T-cell (primary cell): ENCODE data around the gene CRAMP1. TPM values are rescaled to one million over a fixed set of nuclear protein-coding genes. Genes with fewer than 3 reads are reported as not detected.
"Not testable (repeated sequence)": the region's sequence is repeated elsewhere in the genome, so short reads cannot be mapped to it uniquely, and the experiment has no call there.

Source experiments
- ATAC-seq, 4 experiments: fragments of 200-7000 bp in 3 of 4; fragments of 150-1000 bp in 1 of 4; cut with Tn5 transposase; replicated peaks in 1 of 4; 1 replicate in 3 of 4; 2 replicates in 1 of 4; pipeline ENCODE4 v1.10.0; 2021; ENCODE audit warnings: moderate library complexity in 3 of 4, mild to moderate bottlenecking in 2 of 4, moderate number of reproducible peaks in 1 of 4
- CTCF ChIA-PET, 2 donors: fragments of 300-600 bp; sonication (Branson Sonifier 250); formaldehyde crosslinking; loops; one replicate each; lab custom pipeline; 2022; ENCODE audit warnings: antibody characterized with exemption in 2 of 2; lab: Charles Lee
- POLR2A ChIA-PET, 2 donors: fragments of 300-600 bp; sonication (Branson Sonifier 250); formaldehyde crosslinking; loops; one replicate each; lab custom pipeline; 2022; ENCODE audit warnings: antibody characterized with exemption in 2 of 2; lab: Charles Lee
- DNase-seq, 35 experiments: peaks; one replicate each; pipeline versions ENCODE4 v3.0.0 to v3.0.0-alpha.2; 2013 to 2023
- H3K27ac ChIP-seq: one replicate; pipeline ENCODE4 v1.5.1; 2013; ENCODE audit warnings: low read length
- H3K27me3 ChIP-seq, 2 experiments: replicated peaks in 1 of 2; 1 replicate in 1 of 2; 2 replicates in 1 of 2; pipeline versions ENCODE4 v1.6.1 to v1.7.0; 2013; ENCODE audit warnings: low read length in 1 of 2, mixed read lengths in 1 of 2; ENCODE audit not compliant: control insufficient read depth in 2 of 2, insufficient read depth in 2 of 2; ENCODE audit errors: extremely low read depth in 1 of 2
- H3K36me3 ChIP-seq, 2 donors: 1 replicate in 1 of 2; 2 replicates in 1 of 2; pipeline versions ENCODE4 v1.6.1 to v1.7.0; 2013; ENCODE audit warnings: low read length in 1 of 2; ENCODE audit not compliant: control insufficient read depth in 2 of 2, insufficient read depth in 1 of 2; ENCODE audit errors: extremely low read depth in 1 of 2
- H3K4me1 ChIP-seq, 2 experiments: 1 replicate in 1 of 2; 2 replicates in 1 of 2; pipeline versions ENCODE4 v1.6.1 to v1.7.0; 2013; ENCODE audit warnings: low read length in 2 of 2, mixed read lengths in 1 of 2; ENCODE audit not compliant: insufficient read depth in 2 of 2, control insufficient read depth in 1 of 2; ENCODE audit errors: extremely low read depth in 1 of 2
- H3K4me3 ChIP-seq, 2 donors: 1 replicate in 1 of 2; 2 replicates in 1 of 2; pipeline versions ENCODE4 v1.5.1 to v1.7.0; 2013; ENCODE audit warnings: mild to moderate bottlenecking in 2 of 2, low read length in 1 of 2, moderate library complexity in 1 of 2; ENCODE audit not compliant: control insufficient read depth in 1 of 2; ENCODE audit errors: extremely low read depth in 1 of 2
- H3K9me3 ChIP-seq: 2 replicates; pipeline ENCODE4 v1.7.0; 2013
- H3K27ac Mint-ChIP-seq, 2 donors: one replicate each; pipeline ENCODE4 v1.8.0; 2020 to 2021; ENCODE audit warnings: mild to moderate bottlenecking in 2 of 2, mixed read lengths in 2 of 2
- H3K27me3 Mint-ChIP-seq, 2 donors: one replicate each; pipeline ENCODE4 v1.8.0; 2021 to 2022; ENCODE audit warnings: mixed read lengths in 2 of 2
- H3K36me3 Mint-ChIP-seq: one replicate; pipeline ENCODE4 v1.8.0; 2021; ENCODE audit warnings: mixed read lengths
- H3K4me1 Mint-ChIP-seq, 3 donors: one replicate each; pipeline ENCODE4 v1.8.0; 2020 to 2022; ENCODE audit warnings: mixed read lengths in 3 of 3, mild to moderate bottlenecking in 1 of 3
- H3K4me3 Mint-ChIP-seq, 3 donors: one replicate each; pipeline ENCODE4 v1.8.0; 2020 to 2022; ENCODE audit warnings: mild to moderate bottlenecking in 3 of 3, mixed read lengths in 3 of 3, moderate library complexity in 3 of 3
- H3K9me3 Mint-ChIP-seq, 3 donors: one replicate each; pipeline ENCODE4 v1.8.0; 2020 to 2022; ENCODE audit warnings: mixed read lengths in 3 of 3
- WGBS: methylation state at CpG from one replicate; pipeline ENCODE4 v1.1.5; 2013; ENCODE audit warnings: missing lambda C conversion rate; ENCODE audit not compliant: insufficient coverage; 5-methylcytosine and 5-hydroxymethylcytosine counted together
- total RNA-seq, 35 experiments: library from RNA in 6 of 35; stranded (reverse) in 6 of 35; fragments of 120-200 nt in 1 of 35; gene quantifications; one replicate each; pipeline versions ENCODE4 v1.2.1 to v1.2.4 and lab custom pipeline; 2013 to 2026

The CRAMP1 gene
- total RNA-seq, 5 donors from 2014 or later (not counting 1 experiment from before 2014, with no cell fraction given), result 26.4 to 36.4 (median 33.0) TPM

DNA sequence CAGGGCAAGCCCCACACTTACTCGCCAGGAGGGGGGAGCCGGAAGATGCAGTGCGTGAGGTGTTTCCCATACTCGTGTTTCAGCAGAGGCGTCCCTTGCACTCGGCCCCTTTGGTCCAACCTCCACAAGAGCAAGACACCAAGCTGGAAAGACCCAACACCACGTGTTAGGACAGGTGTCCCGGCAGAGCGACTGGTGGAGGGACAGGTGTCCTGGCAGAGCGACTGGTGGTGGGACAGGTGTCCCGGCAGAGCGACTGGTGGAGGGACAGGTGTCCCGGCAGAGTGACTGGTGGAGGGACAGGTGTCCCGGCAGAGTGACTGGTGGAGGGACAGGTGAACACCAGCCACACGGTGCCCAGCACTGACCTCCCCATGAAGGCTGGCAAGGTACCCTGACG lies 19.7 kb upstream of the CRAMP1 start:
- H3K27ac ChIP-seq, result no peak overlapping the region
- CTCF ChIA-PET, result no interaction called here
- no peaks in the 10 kb centered on the region for H3K4me1 ChIP-seq
- 89% methylated on average over 13 of the region's 16 CpGs for WGBS
- Mint-ChIP-seq H3K36me3 (no peaks in the 10 kb centered on the region), H3K9me3 (no peaks in the 10 kb centered on the region), H3K27me3 (no peaks in the 10 kb centered on the region), H3K27ac (no peak overlapping the region), H3K4me3 (no peak overlapping the region), H3K4me1 (no peaks in the 10 kb centered on the region)
- POLR2A ChIA-PET, result no interaction called here
- ATAC-seq (no peak), DNase-seq (no peak)
- H3K36me3 ChIP-seq, result peaks cover 0 to 4% of the 10 kb centered on the region in 2 donors
- no peaks in the 10 kb centered on the region for H3K27me3 ChIP-seq
- no peak overlapping the region for H3K4me3 ChIP-seq
- H3K9me3 ChIP-seq, result no peaks in the 10 kb centered on the region

DNA sequence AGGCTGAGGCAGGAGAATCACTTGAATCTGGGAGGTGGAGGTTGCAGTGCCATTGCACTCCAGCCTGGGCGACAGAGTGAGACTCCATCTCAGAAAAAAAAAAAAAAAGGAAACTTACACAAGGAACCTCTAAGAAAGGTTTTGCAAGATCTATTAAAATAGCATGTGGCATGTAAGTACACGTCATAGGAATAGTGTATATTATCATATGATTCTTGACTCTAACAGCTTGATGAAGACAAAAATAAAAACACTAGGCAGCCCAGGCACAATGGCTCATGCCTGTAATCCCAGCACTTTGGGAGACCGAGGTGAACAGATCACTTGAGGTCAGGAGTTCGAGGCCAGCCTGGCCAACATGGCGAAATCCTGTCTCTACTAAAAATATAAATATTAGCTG lies 16.6 kb upstream of the CRAMP1 start:
- H3K27me3 Mint-ChIP-seq, DNase-seq, H3K4me1 ChIP-seq, H3K9me3 ChIP-seq, H3K9me3 Mint-ChIP-seq, H3K27ac ChIP-seq, H3K4me1 Mint-ChIP-seq, H3K27ac Mint-ChIP-seq, H3K4me3 Mint-ChIP-seq, H3K27me3 ChIP-seq, CTCF ChIA-PET, H3K4me3 ChIP-seq, ATAC-seq, H3K36me3 ChIP-seq, POLR2A ChIA-PET, H3K36me3 Mint-ChIP-seq: not testable (repeated sequence)
- no CpG with 5 or more reads among the region's 5 CpGs for WGBS

DNA sequence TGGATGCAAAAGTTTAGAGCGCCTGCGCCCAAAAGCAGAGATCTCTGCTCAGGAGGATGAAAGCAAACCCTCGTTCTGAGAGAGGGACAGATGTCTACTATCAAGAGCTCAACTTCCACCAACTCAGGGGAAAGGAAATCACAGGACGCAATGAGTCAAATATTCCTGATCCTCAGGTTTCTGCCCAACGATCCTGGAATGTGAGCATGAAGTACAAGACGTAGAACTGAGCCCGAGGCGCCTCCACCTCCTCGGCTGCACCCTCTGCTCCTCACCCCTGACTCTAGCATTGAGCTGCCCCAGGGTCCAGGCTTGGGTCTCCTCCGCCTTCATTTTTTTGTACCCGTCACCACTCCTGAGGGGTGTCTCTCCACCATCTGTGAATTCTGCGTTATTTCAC lies 15.6 kb upstream of the CRAMP1 start:
- Histone ChIP-seq H3K36me3 (no peaks in the 10 kb centered on the region), H3K9me3 (no peaks in the 10 kb centered on the region), H3K27ac (no peak overlapping the region), H3K27me3 (no peaks in the 10 kb centered on the region), H3K4me3 (no peak overlapping the region), H3K4me1 (no peaks in the 10 kb centered on the region)
- WGBS, result 98% methylated on average over 6 of the region's 12 CpGs
- no peak for ATAC-seq
- Mint-ChIP-seq H3K36me3 (peaks cover 5% of the 10 kb centered on the region), H3K27me3 (no peaks in the 10 kb centered on the region), H3K4me3 (no peak overlapping the region), H3K4me1 (no peaks in the 10 kb centered on the region), H3K27ac (no peak overlapping the region), H3K9me3 (no peaks in the 10 kb centered on the region)
- POLR2A ChIA-PET, result no interaction called here
- CTCF ChIA-PET, result no interaction called here
- DNase-seq, result no peak

DNA sequence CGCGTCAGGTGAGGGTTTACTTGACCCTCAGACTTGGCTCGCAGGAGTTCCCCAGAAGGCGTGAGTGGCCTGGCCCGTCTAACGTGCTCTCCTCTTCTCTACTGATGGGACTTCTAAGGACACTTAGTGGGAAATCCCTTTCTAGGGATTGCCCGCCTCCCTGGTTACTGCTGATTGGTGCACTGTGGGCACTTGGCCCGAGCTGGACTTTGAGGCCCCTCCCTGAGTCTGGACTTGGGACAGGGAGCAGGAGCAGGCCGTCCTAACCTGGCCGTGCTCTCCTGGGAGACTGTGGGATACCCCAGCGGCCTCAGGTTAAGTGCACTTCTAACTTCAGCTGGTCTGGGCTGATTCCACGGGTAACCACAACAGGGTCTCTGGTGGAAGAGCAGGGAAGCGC lies 15.0 kb upstream of the CRAMP1 start:
- POLR2A ChIA-PET, result no interaction called here
- no peaks in the 10 kb centered on the region for H3K27me3 Mint-ChIP-seq

DNA sequence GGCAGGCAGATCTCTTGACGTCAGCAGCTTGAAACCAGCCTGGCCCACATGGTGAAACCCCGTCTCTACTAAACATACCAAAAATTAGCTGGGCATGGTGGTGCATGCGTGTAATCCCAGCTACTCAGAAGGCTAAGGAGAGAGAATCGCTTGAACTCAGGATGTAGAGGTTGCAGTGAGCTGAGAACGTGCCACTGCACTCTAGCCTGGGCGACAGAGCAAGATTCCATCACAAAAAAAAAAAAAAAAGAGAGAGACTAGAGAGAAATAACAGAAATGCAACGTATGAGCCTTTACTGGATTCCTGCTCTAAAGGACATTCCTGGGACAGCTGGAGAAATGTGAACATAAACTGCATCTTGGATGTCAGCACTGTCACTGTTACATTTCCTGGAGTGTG lies 11.1 kb upstream of the CRAMP1 start:
- DNase-seq, result no peak
- no peaks in the 10 kb centered on the region for H3K4me1 Mint-ChIP-seq
- ChIA-PET CTCF (interaction anchor here in 1 of 2 donors (0.6 kb wide), 1 partner anchor 40 kb away, joined by 4 read pairs; no protein-coding TSS in a partner anchor), POLR2A (no interaction called here)
- H3K36me3 Mint-ChIP-seq, result peaks cover 5% of the 10 kb centered on the region
- ATAC-seq, result no peak
- Histone ChIP-seq H3K36me3 (no peaks in the 10 kb centered on the region), H3K4me3 (no peak overlapping the region), H3K27me3 (no peaks in the 10 kb centered on the region), H3K4me1 (no peaks in the 10 kb centered on the region), H3K9me3 (no peaks in the 10 kb centered on the region), H3K27ac (no peak overlapping the region)
- no peaks in the 10 kb centered on the region for H3K27me3 Mint-ChIP-seq
- no peaks in the 10 kb centered on the region for H3K9me3 Mint-ChIP-seq
- H3K4me3 Mint-ChIP-seq, result no peak overlapping the region
- WGBS, result 100% methylated on average over 3 of the region's 7 CpGs
- H3K27ac Mint-ChIP-seq, result no peak overlapping the region

More for the DNA sequence above, 15.0 kb upstream of the CRAMP1 start:
- Mint-ChIP-seq H3K9me3 (no peaks in the 10 kb centered on the region), H3K4me3 (no peak overlapping the region), H3K4me1 (no peaks in the 10 kb centered on the region), H3K27ac (no peak overlapping the region), H3K36me3 (peaks cover 5% of the 10 kb centered on the region)
- CTCF ChIA-PET, result no interaction called here
- no peaks in the 10 kb centered on the region for H3K4me1 ChIP-seq
- DNase-seq (no peak), ATAC-seq (no peak)
- no peaks in the 10 kb centered on the region for H3K27me3 ChIP-seq
- no peaks in the 10 kb centered on the region for H3K9me3 ChIP-seq
- H3K36me3 ChIP-seq, result no peaks in the 10 kb centered on the region
- H3K4me3 ChIP-seq, result no peak overlapping the region
- H3K27ac ChIP-seq, result no peak overlapping the region
- WGBS, result 90% methylated on average over 11 of the region's 13 CpGs

DNA sequence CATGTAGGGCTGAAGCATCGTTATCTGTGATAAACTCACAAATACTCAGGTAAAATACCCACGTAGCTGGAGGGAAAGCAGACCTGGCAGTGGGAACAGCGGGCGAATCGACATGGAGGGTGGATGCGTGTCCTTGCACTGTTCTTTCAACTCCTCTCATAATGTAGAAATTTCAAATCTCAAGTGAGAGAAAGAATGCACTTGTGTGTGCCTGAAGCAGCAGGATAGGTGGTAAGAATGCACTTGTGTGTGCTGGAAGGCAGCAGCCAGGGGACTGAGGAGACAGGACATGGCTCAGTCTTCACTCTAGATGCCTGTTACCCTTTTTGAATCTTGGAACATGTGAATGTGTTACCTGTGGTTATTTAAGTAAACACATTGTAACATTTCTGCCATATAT lies 10.7 kb upstream of the CRAMP1 start:
- no peak overlapping the region for H3K4me3 Mint-ChIP-seq
- H3K27ac Mint-ChIP-seq, result no peak overlapping the region
- H3K4me1 Mint-ChIP-seq, result no peaks in the 10 kb centered on the region
- DNase-seq (no peak), ATAC-seq (no peak)
- H3K27ac ChIP-seq, result no peak overlapping the region
- 100% methylated on average over 1 of the region's 6 CpGs for WGBS
- ChIA-PET CTCF (no interaction called here), POLR2A (no interaction called here)
- no peaks in the 10 kb centered on the region for H3K36me3 ChIP-seq
- no peaks in the 10 kb centered on the region for H3K9me3 ChIP-seq
- H3K9me3 Mint-ChIP-seq, result no peaks in the 10 kb centered on the region
- H3K4me1 ChIP-seq, result no peaks in the 10 kb centered on the region
- H3K4me3 ChIP-seq, result no peak overlapping the region
- no peaks in the 10 kb centered on the region for H3K27me3 Mint-ChIP-seq
- H3K36me3 Mint-ChIP-seq, result peaks cover 5% of the 10 kb centered on the region
- H3K27me3 ChIP-seq, result no peaks in the 10 kb centered on the region

DNA sequence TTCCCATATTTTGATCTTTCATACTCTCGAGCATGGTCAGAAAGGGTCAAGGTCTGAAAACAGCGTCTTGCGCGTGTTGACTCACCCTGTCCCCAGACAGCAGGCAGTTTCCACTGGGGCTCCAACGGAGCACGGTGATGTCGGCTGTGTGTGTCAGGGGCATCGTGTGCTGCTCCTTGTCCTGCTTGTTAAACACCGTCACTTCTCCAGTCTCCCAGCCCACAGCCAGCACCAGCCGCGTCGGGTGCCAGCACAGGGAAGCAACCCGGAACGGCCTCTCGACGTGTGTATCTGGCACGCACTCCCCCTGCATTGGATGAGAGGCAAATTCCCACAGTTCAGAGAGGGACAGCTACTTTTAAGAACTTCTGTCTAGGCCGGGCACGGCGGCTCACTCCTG lies 9.9 kb upstream of the CRAMP1 start:
- H3K4me1 ChIP-seq, result no peaks in the 10 kb centered on the region
- no peaks in the 10 kb centered on the region for H3K4me1 Mint-ChIP-seq
- H3K4me3 Mint-ChIP-seq, result no peak overlapping the region
- ATAC-seq (no peak), DNase-seq (no peak)
- no peaks in the 10 kb centered on the region for H3K27me3 Mint-ChIP-seq
- WGBS, result 94% methylated on average over 17 of the region's 20 CpGs
- H3K27me3 ChIP-seq, result no peaks in the 10 kb centered on the region
- H3K9me3 Mint-ChIP-seq, result no peaks in the 10 kb centered on the region
- no peak overlapping the region for H3K27ac ChIP-seq
- H3K36me3 ChIP-seq, result no peaks in the 10 kb centered on the region
- no peaks in the 10 kb centered on the region for H3K9me3 ChIP-seq
- POLR2A ChIA-PET, result no interaction called here
- CTCF ChIA-PET, result no interaction called here
- H3K27ac Mint-ChIP-seq, result no peak overlapping the region
- H3K4me3 ChIP-seq, result no peak overlapping the region
- H3K36me3 Mint-ChIP-seq, result peaks cover 5% of the 10 kb centered on the region
